K562 (cell line): ENCODE data around the gene ETS1. TPM values are rescaled to one million over a fixed set of nuclear protein-coding genes. Genes with fewer than 3 reads are reported as not detected.

ENCODE experiments used
- ATAC-seq: fragments of 200-7000 bp; cut with Tn5 transposase; 3 replicates; pipeline ENCODE4 v1.9.1; 2020; ENCODE audit warnings: moderate library complexity
- BruUV-seq: library from RNA; stranded (reverse); fragments of 400-500 nt; replicated peaks from 2 replicates; lab custom pipeline; 2021; lab: Mats Ljungman, UMichigan
- CTCF ChIA-PET: fragments of 300-600 bp; formaldehyde crosslinking; extraction: SDS; loops from one replicate; lab custom pipeline; 2021; ENCODE audit warnings: low intra/inter-chr PET ratio; lab: Yijun Ruan, JAX
- POLR2A ChIA-PET: fragments of 300-600, 350-650 bp; sonication (Branson Sonifier 250); formaldehyde crosslinking; extraction: SDS; loops from one replicate; lab custom pipeline; 2021; ENCODE audit warnings: antibody characterized with exemption, inconsistent platforms; lab: Yijun Ruan, JAX
- DNase-seq, 4 experiments: peaks; one replicate each; pipeline versions ENCODE4 v3.0.0 to v3.0.0-alpha.2; 2011 to 2018; ENCODE audit warnings: low spot score in 3 of 4, mixed read lengths in 3 of 4; ENCODE audit errors: extremely low read depth in 1 of 4
- FAIRE-seq: peaks from 2 replicates; lab custom pipeline; 2011; peaks lifted over from hg19 to GRCh38; lab: Jason Lieb, UNC
- H2AFZ ChIP-seq: 2 replicates; pipeline ENCODE4 v1.6.0; 2011; ENCODE audit warnings: low read depth, low read length, control low read depth, inconsistent platforms
- H3K27ac ChIP-seq: fragments of 200-600 bp; 3 replicates; pipeline ENCODE4 v1.8.0; 2011; ENCODE audit warnings: low read depth, mild to moderate bottlenecking, control low read depth, inconsistent platforms, low read length, moderate library complexity, mixed read lengths; ENCODE audit errors: extremely low read depth
- H3K27me3 ChIP-seq, 2 experiments: fragments of 300-600 bp in 1 of 2; 2 replicates in 1 of 2; 3 replicates in 1 of 2; pipeline versions ENCODE4 v1.6.0 to v1.8.0; 2011; ENCODE audit warnings: inconsistent platforms in 2 of 2, low read length in 2 of 2, mild to moderate bottlenecking in 1 of 2, mixed read lengths in 1 of 2, moderate library complexity in 1 of 2; ENCODE audit not compliant: control insufficient read depth in 2 of 2, insufficient read depth in 2 of 2
- H3K36me3 ChIP-seq: fragments of 300-600 bp; 3 replicates; pipeline ENCODE4 v1.8.0; 2011; ENCODE audit warnings: mild to moderate bottlenecking, low read length, inconsistent platforms; ENCODE audit not compliant: control insufficient read depth, insufficient read depth
- H3K4me1 ChIP-seq, 2 experiments: fragments of 200-600 bp in 1 of 2; replicated peaks in 1 of 2; 2 replicates in 1 of 2; 3 replicates in 1 of 2; pipeline versions ENCODE4 v1.5.1 to v1.8.0; 2011; ENCODE audit warnings: inconsistent platforms in 2 of 2, low read length in 2 of 2, mild to moderate bottlenecking in 1 of 2, mixed read lengths in 1 of 2, moderate library complexity in 1 of 2; ENCODE audit not compliant: control insufficient read depth in 2 of 2, insufficient read depth in 2 of 2
- H3K4me2 ChIP-seq: 2 replicates; pipeline ENCODE4 v1.6.1; 2011; ENCODE audit warnings: low read length, control low read depth, inconsistent platforms, mixed read lengths; ENCODE audit not compliant: insufficient read depth
- H3K4me3 ChIP-seq: fragments of 200-600 bp; sonication (generic), shearing (Covaris generic); 2 replicates; pipeline ENCODE4 v1.5.1; 2016; ENCODE audit warnings: control low read depth, inconsistent platforms
- H3K79me2 ChIP-seq: fragments of 200-600 bp; 3 replicates; pipeline ENCODE4 v1.8.0; 2011; ENCODE audit warnings: low read length, inconsistent platforms; ENCODE audit not compliant: control insufficient read depth, insufficient read depth
- H3K9ac ChIP-seq, 2 experiments: 2 replicates each; pipeline versions ENCODE4 v1.6.0 to v1.6.1; 2011; ENCODE audit warnings: low read depth in 2 of 2, low read length in 2 of 2, control low read depth in 1 of 2, inconsistent platforms in 1 of 2, mild to moderate bottlenecking in 1 of 2, mixed read lengths in 1 of 2; ENCODE audit not compliant: insufficient read depth in 1 of 2
- H3K9me1 ChIP-seq: one replicate; pipeline ENCODE4 v1.6.0; 2011; ENCODE audit warnings: inconsistent platforms, mild to moderate bottlenecking, low read length, moderate library complexity; ENCODE audit not compliant: control insufficient read depth, insufficient read depth
- H3K9me3 ChIP-seq: replicated peaks from 2 replicates; pipeline ENCODE4 v1.5.1; 2011; ENCODE audit warnings: low read depth, low read length, inconsistent platforms; ENCODE audit not compliant: control insufficient read depth, insufficient read depth
- H4K20me1 ChIP-seq: replicated peaks from 2 replicates; pipeline ENCODE4 v1.6.1; 2011; ENCODE audit warnings: low read length, inconsistent platforms, mixed read lengths; ENCODE audit not compliant: control insufficient read depth, insufficient read depth
- AFF1 ChIP-seq, 2 experiments: fragments of 450-650 bp; IDR thresholded peaks; 2 replicates each; pipeline ENCODE4 v1.6.1; 2018; ENCODE audit warnings: mild to moderate bottlenecking in 2 of 2, low read depth in 1 of 2; ENCODE audit not compliant: partially characterized antibody in 2 of 2
- ATF7 ChIP-seq: fragments of 450-650 bp; IDR thresholded peaks from 2 replicates; pipeline ENCODE4 v1.7.1; 2014; ENCODE audit warnings: mild to moderate bottlenecking, moderate library complexity
- CEBPG ChIP-seq, 3 experiments: fragments of 200-800 bp in 1 of 3; sonication (Bioruptor generic) in 1 of 3; sonication (generic) in 1 of 3; formaldehyde crosslinking in 1 of 3; IDR thresholded peaks in 2 of 3; conservative IDR thresholded peaks in 1 of 3; 2 replicates each; pipeline versions ENCODE4 v1.6.1 to v1.8.0; 2016 to 2022; ENCODE audit warnings: missing compliant biosample characterization in 2 of 3, missing genetic modification characterization in 2 of 3, mild to moderate bottlenecking in 1 of 3, missing genetic modification reagents in 1 of 3
- FIP1L1 ChIP-seq: fragments of 200-400 bp; formaldehyde crosslinking; IDR thresholded peaks from 2 replicates; pipeline ENCODE4 v1.6.1; 2018; ENCODE audit warnings: mild to moderate bottlenecking, low read depth, low read length; ENCODE audit not compliant: poor library complexity, severe bottlenecking
- GTF2F1 ChIP-seq: IDR thresholded peaks from 2 replicates; pipeline ENCODE4 v1.6.1; 2011; ENCODE audit warnings: low read depth, low read length, improper control_type of control experiment
- L3MBTL2 ChIP-seq: fragments of 450-650 bp; IDR thresholded peaks from 2 replicates; pipeline ENCODE4 v1.6.1; 2016; ENCODE audit warnings: mild to moderate bottlenecking, moderate library complexity
- NRF1 ChIP-seq, 2 experiments: fragments of 450-650 bp; IDR thresholded peaks in 1 of 2; conservative IDR thresholded peaks in 1 of 2; 2 replicates each; pipeline ENCODE4 v1.6.1; 2014; ENCODE audit warnings: mild to moderate bottlenecking in 2 of 2
- RBM22 ChIP-seq: fragments of 200-400 bp; formaldehyde crosslinking; IDR thresholded peaks from 2 replicates; pipeline ENCODE4 v1.6.1; 2018; ENCODE audit warnings: low read length, low read depth; ENCODE audit not compliant: poor library complexity, severe bottlenecking
- ZBTB11 ChIP-seq, 3 experiments: fragments of 200-800 bp in 1 of 3; fragments of 250-450 bp in 1 of 3; fragments of 450-650 bp in 1 of 3; sonication (Bioruptor Pico) in 1 of 3; sonication (Bioruptor generic) in 1 of 3; formaldehyde crosslinking in 1 of 3; IDR thresholded peaks; 2 replicates each; pipeline versions ENCODE4 v1.6.1 to v1.8.0; 2016 to 2022; ENCODE audit warnings: mild to moderate bottlenecking in 2 of 3, missing genetic modification characterization in 2 of 3, missing compliant biosample characterization in 1 of 3, moderate library complexity in 1 of 3
- ZNF24 ChIP-seq: fragments of 450-650 bp; IDR thresholded peaks from 2 replicates; pipeline ENCODE4 v1.6.1; 2016
- ZNF311 ChIP-seq: fragments of 250-450 bp; sonication (Bioruptor Pico); IDR thresholded peaks from 2 replicates; pipeline ENCODE4 v1.4.0; 2020; ENCODE audit warnings: mild to moderate bottlenecking, moderate library complexity
- ZNF449 ChIP-seq: fragments of 250-450 bp; sonication (Bioruptor Pico); IDR thresholded peaks from 2 replicates; pipeline ENCODE4 v1.8.0; 2022; ENCODE audit warnings: moderate library complexity, mild to moderate bottlenecking, inconsistent platforms
- ZNF551 ChIP-seq: fragments of 250-450 bp; sonication (Bioruptor Pico); IDR thresholded peaks from 2 replicates; pipeline ENCODE4 v1.5.0; 2021; ENCODE audit warnings: mild to moderate bottlenecking, moderate library complexity
- WGBS: fragments of 100-300 bp; shearing (Covaris generic); methylation state at CpG from one replicate; pipeline ENCODE4 v1.1.6; 2016; ENCODE audit warnings: low coverage, mixed read lengths; ENCODE audit not compliant: insufficient coverage; ENCODE audit errors: missing lambda C conversion rate; 5-methylcytosine and 5-hydroxymethylcytosine counted together
- in situ Hi-C: fragments of 300-500 bp; cut with MboI; formaldehyde crosslinking; loops from 4 replicates; pipeline ENCODE4 v1.15.0; 2018; ENCODE audit warnings: inconsistent platforms, mixed read lengths
- intact Hi-C: fragments of 100-400 bp; cut with micrococcal nuclease; formaldehyde crosslinking; loops from 2 replicates; pipeline ENCODE4 v1.14.2; 2022
- polyA plus RNA-seq, 8 experiments: library from polyadenylated mRNA; depleted of rRNA in 4 of 8; stranded (reverse) in 5 of 8; unstranded in 3 of 8; fragments of >200 nt; fragmentation: Nextera tagmentation in 2 of 8; fragmentation: Illumina TruSeq in 1 of 8; extraction: Ambion mirVana in 2 of 8; extraction: Trizol in 1 of 8; gene quantifications; 2 replicates each; pipeline versions ENCODE4 v1.2.1 to v1.2.3, GENCODE V29; 2011 to 2014; ENCODE audit warnings: inconsistent platforms in 1 of 8, missing spikeins in 1 of 8
- total RNA-seq, 7 experiments: library from RNA; depleted of rRNA in 6 of 7; stranded (reverse); fragments of >200 nt in 6 of 7; fragmentation: Illumina TruSeq in 2 of 7; extraction: Trizol in 2 of 7; gene quantifications; 2 replicates each; pipeline versions ENCODE4 v1.2.1 to v1.2.3, GENCODE V29; 2011 to 2021; ENCODE audit warnings: low replicate concordance in 1 of 7

Gene ETS1
- total and polyA plus RNA-seq, 9 of the 15 experiments (the other 6 are each of a cell fraction or from before 2014, with no cell fraction given): 0.04 to 1.4 (median 0.23) TPM

- Histone ChIP-seq H3K4me3 (no peak overlapping the region), H3K36me3 (no peaks in the 10 kb centered on the region), H3K9ac (no peak overlapping the region), H3K79me2 (no peaks in the 10 kb centered on the region), H3K9me3 (no peaks in the 10 kb centered on the region), H3K9me1 (no peaks in the 10 kb centered on the region), H3K27me3 (no peaks in the 10 kb centered on the region), H3K4me2 (no peak overlapping the region), H3K27ac (no peak overlapping the region), H3K4me1 (no peaks in the 10 kb centered on the region), H4K20me1 (no peaks in the 10 kb centered on the region), H2AFZ (no peak overlapping the region)
- intact Hi-C loops: no loop called here
- 0% methylated on average over 4 of the region's 8 CpGs for WGBS
- BruUV-seq: no TSS peak
- in situ Hi-C loops: no loop called here
- POLR2A ChIA-PET: no interaction called here
- CTCF ChIA-PET: no interaction called here
- FAIRE-seq (no peak), DNase-seq (no peak), ATAC-seq (no peak)
- TF ChIP-seq RBM22: no peak
- no peak for TF ChIP-seq ZNF24
- no peak for TF ChIP-seq CEBPG (CRISPR knock-in tag; IDR thresholded peaks at IDR 0.05)
- no peak for TF ChIP-seq CEBPG (tag; conservative IDR thresholded peaks at IDR 0.05 in 1 of 2, IDR thresholded peaks at IDR 0.05 in 1 of 2)
- TF ChIP-seq GTF2F1: no peak
- no peak for TF ChIP-seq ZBTB11 (CRISPR knock-in tag; IDR thresholded peaks at IDR 0.05)
- TF ChIP-seq ZNF311 (CRISPR knock-in tag): no peak
- no peak for TF ChIP-seq ATF7
- TF ChIP-seq FIP1L1: no peak
- no peak for TF ChIP-seq AFF1 (IDR thresholded peaks at IDR 0.05; ENCODE audit: low read depth in 1 of 2, partially characterized antibody in 2 of 2)
- no peak for TF ChIP-seq ZNF551
- no peak for TF ChIP-seq ZNF449
- TF ChIP-seq NRF1 (conservative IDR thresholded peaks at IDR 0.05 in 1 of 2, IDR thresholded peaks at IDR 0.05 in 1 of 2): no peak
- no peak for TF ChIP-seq L3MBTL2
These were observed 10.8 kb downstream of the ETS1 start for GRCh38 chr11:128576555-128576954.
